Left renal cortex interstitium (tissue), 4 donors: ENCODE data around the gene LMTK2. TPM values are rescaled to one million over a fixed set of nuclear protein-coding genes. Genes with fewer than 3 reads are reported as not detected.
A peak's percentile ranks its signal among the peaks of the same experiment; 100 is the strongest.

Experiments
- DNase-seq, 4 donors: peaks; one replicate each; pipeline ENCODE4 v3.0.0-alpha.2; 2013; ENCODE audit warnings: low read depth in 4 of 4, low spot score in 2 of 4, missing footprints in 1 of 4
- polyA plus RNA-seq, 4 donors: library from polyadenylated mRNA; unstranded; fragments of 120-200 nt; gene quantifications; one replicate each; pipeline ENCODE4 v1.2.1, GENCODE V29; 2013; ENCODE audit not compliant: insufficient read length in 4 of 4

LMTK2 gene
- polyA plus RNA-seq: 10 to 100 TPM; 11.5 to 15.6 (median 13.8) TPM

- peak; percentile 53 to 84 (median 78) for DNase-seq
Observed at GRCh38 chr7:98106647-98107312, at the start of gene LMTK2. Gene LMTK2 (plus strand): TSS chr7:98106862. CDS start chr7:98107178, 316 bp downstream.

- DNase-seq: no peak
Observed at GRCh38 chr7:98057157-98057556, 49.5 kb upstream of the LMTK2 start.

- no peak for DNase-seq
Observed at GRCh38 chr7:98058186-98058585, 48.5 kb upstream of the LMTK2 start.

GRCh38 chr7:98064233-98064632, 42.4 kb upstream of the LMTK2 start:
- DNase-seq: no peak

GRCh38 chr7:98066208-98066607, 40.5 kb upstream of the LMTK2 start:
- DNase-seq: no peak

GRCh38 chr7:98066934-98067507, 39.6 kb upstream of the LMTK2 start:
- no peak for DNase-seq

GRCh38 chr7:98073047-98073446, 33.6 kb upstream of the LMTK2 start:
- DNase-seq: no peak

GRCh38 chr7:98075801-98076200, 30.9 kb upstream of the LMTK2 start:
- DNase-seq: no peak

GRCh38 chr7:98077762-98078161, 28.9 kb upstream of the LMTK2 start:
- no peak for DNase-seq

GRCh38 chr7:98078197-98078870, 28.3 kb upstream of the LMTK2 start:
- DNase-seq: no peak

- DNase-seq: peak in 1 of 4 donors; percentile 3
Observed at GRCh38 chr7:98079891-98080648, 26.6 kb upstream of the LMTK2 start.

- no peak for DNase-seq
Observed at GRCh38 chr7:98081319-98081718, 25.3 kb upstream of the LMTK2 start.

GRCh38 chr7:98084631-98085030, 22.0 kb upstream of the LMTK2 start:
- no peak for DNase-seq

- no peak for DNase-seq
Observed at GRCh38 chr7:98085674-98086073, 21.0 kb upstream of the LMTK2 start.

- DNase-seq: no peak
Observed at GRCh38 chr7:98086281-98086718, 20.4 kb upstream of the LMTK2 start.

GRCh38 chr7:98088109-98088508, 18.6 kb upstream of the LMTK2 start:
- no peak for DNase-seq

- DNase-seq: no peak
Observed at GRCh38 chr7:98090116-98090515, 16.5 kb upstream of the LMTK2 start.

GRCh38 chr7:98091061-98091460, 15.6 kb upstream of the LMTK2 start:
- no peak for DNase-seq

GRCh38 chr7:98091523-98091922, 15.1 kb upstream of the LMTK2 start:
- no peak for DNase-seq

GRCh38 chr7:98097042-98097645, 9.5 kb upstream of the LMTK2 start:
- DNase-seq: no peak

GRCh38 chr7:98100088-98100487, 6.6 kb upstream of the LMTK2 start:
- DNase-seq: no peak
